GM23338 (cell line): ENCODE results near the gene CDC14B. TPM values are rescaled to one million over a fixed set of nuclear protein-coding genes. Genes with fewer than 3 reads are reported as not detected.

ENCODE experiments used
- ATAC-seq: fragments of 200-7000 bp; cut with Tn5 transposase; 3 replicates; pipeline ENCODE4 v1.9.1; 2020
- DNase-seq: peaks from one replicate; pipeline ENCODE4 v3.0.0-alpha.2; 2015; ENCODE audit warnings: low spot score
- H2AFZ ChIP-seq: fragments of 200-600 bp; sonication (generic); 2 replicates; pipeline ENCODE4 v1.8.0; 2016; ENCODE audit warnings: antibody characterized with exemption, mild to moderate bottlenecking, moderate library complexity
- H3F3A ChIP-seq: fragments of 200-600 bp; sonication (generic); replicated peaks from 2 replicates; pipeline ENCODE4 v1.8.0; 2017; ENCODE audit warnings: antibody characterized with exemption, mixed run types, low read depth
- H3K27ac ChIP-seq: fragments of 200-600 bp; sonication (generic); 2 replicates; pipeline ENCODE4 v1.6.1; 2016; ENCODE audit warnings: low read depth
- H3K27me3 ChIP-seq: fragments of 200-600 bp; sonication (generic); 2 replicates; pipeline ENCODE4 v1.8.0; 2016; ENCODE audit warnings: mild to moderate bottlenecking, mixed run types, moderate library complexity; ENCODE audit not compliant: insufficient read depth
- H3K36me3 ChIP-seq: fragments of 200-600 bp; sonication (generic); 2 replicates; pipeline ENCODE4 v1.8.0; 2016; ENCODE audit warnings: mild to moderate bottlenecking; ENCODE audit not compliant: insufficient read depth
- H3K4me1 ChIP-seq: fragments of 200-600 bp; sonication (generic); 2 replicates; pipeline ENCODE4 v1.8.0; 2016; ENCODE audit warnings: mild to moderate bottlenecking, moderate library complexity; ENCODE audit not compliant: insufficient read depth
- H3K4me2 ChIP-seq: fragments of 200-600 bp; sonication (generic); 2 replicates; pipeline ENCODE4 v1.7.1; 2017; ENCODE audit warnings: mixed run types
- H3K4me3 ChIP-seq: fragments of 200-600 bp; sonication (generic); 2 replicates; pipeline ENCODE4 v1.6.1; 2016; ENCODE audit warnings: mixed run types
- H3K79me2 ChIP-seq: fragments of 200-600 bp; sonication (generic); replicated peaks from 2 replicates; pipeline ENCODE4 v1.8.0; 2017; ENCODE audit warnings: mild to moderate bottlenecking; ENCODE audit not compliant: insufficient read depth
- H3K9me2 ChIP-seq: fragments of 200-600 bp; sonication (generic); 2 replicates; pipeline ENCODE4 v1.8.0; 2017; ENCODE audit not compliant: insufficient read depth
- H4K20me1 ChIP-seq: fragments of 200-600 bp; sonication (generic); replicated peaks from 2 replicates; pipeline ENCODE4 v1.8.0; 2017; ENCODE audit warnings: mild to moderate bottlenecking; ENCODE audit not compliant: insufficient read depth
- H3K27ac Mint-ChIP-seq: 2 replicates; pipeline ENCODE4 v1.8.0; 2020; ENCODE audit warnings: inconsistent platforms, mild to moderate bottlenecking, moderate library complexity, mixed read lengths
- H3K27me3 Mint-ChIP-seq: 3 replicates; pipeline ENCODE4 v1.8.0; 2022; ENCODE audit warnings: low read depth, mild to moderate bottlenecking, moderate library complexity, mixed read lengths, inconsistent platforms; ENCODE audit not compliant: insufficient read depth, poor library complexity
- H3K36me3 Mint-ChIP-seq: 3 replicates; pipeline ENCODE4 v1.8.0; 2021; ENCODE audit warnings: low read depth, mild to moderate bottlenecking, inconsistent platforms, moderate library complexity, mixed read lengths
- H3K4me1 Mint-ChIP-seq: 3 replicates; pipeline ENCODE4 v1.8.0; 2020; ENCODE audit warnings: mild to moderate bottlenecking, inconsistent platforms, mixed read lengths
- H3K4me3 Mint-ChIP-seq: 3 replicates; pipeline ENCODE4 v1.8.0; 2021; ENCODE audit warnings: moderate library complexity, mild to moderate bottlenecking, inconsistent platforms, mixed read lengths
- H3K9me3 Mint-ChIP-seq: 3 replicates; pipeline ENCODE4 v1.8.0; 2020; ENCODE audit warnings: moderate library complexity, mild to moderate bottlenecking, inconsistent platforms, mixed read lengths
- ETS1 ChIP-seq: IDR thresholded peaks from 2 replicates; pipeline ENCODE4 v1.6.1; 2016; ENCODE audit warnings: antibody characterized with exemption
- JUNB ChIP-seq: IDR thresholded peaks from one replicate; pipeline ENCODE4 v1.6.1; 2016; ENCODE audit warnings: antibody characterized with exemption; ENCODE audit not compliant: unreplicated experiment
- NANOG ChIP-seq: IDR thresholded peaks from 2 replicates; pipeline ENCODE4 v1.6.1; 2016; ENCODE audit warnings: antibody characterized with exemption, borderline replicate concordance
- POLR2AphosphoS5 ChIP-seq: IDR thresholded peaks from 2 replicates; pipeline ENCODE4 v1.6.1; 2016; ENCODE audit warnings: antibody characterized with exemption, low read depth
- STAT1 ChIP-seq: IDR thresholded peaks from one replicate; pipeline ENCODE4 v1.6.1; 2016; ENCODE audit warnings: antibody characterized with exemption; ENCODE audit not compliant: unreplicated experiment
- ZNF114 ChIP-seq: fragments of 250-450 bp; sonication (Bioruptor Pico); IDR thresholded peaks from 2 replicates; pipeline ENCODE4 v1.5.0; 2020; ENCODE audit warnings: mild to moderate bottlenecking, moderate library complexity
- polyA plus RNA-seq: library from polyadenylated mRNA; unstranded; fragments of >200 nt; fragmentation: Nextera tagmentation; extraction: Ambion mirVana; gene quantifications from 2 replicates; pipeline ENCODE4 v1.2.1, GENCODE V29; 2016
- total RNA-seq: library from RNA; depleted of rRNA; stranded (reverse); fragments of >200 nt; shearing (Covaris generic); gene quantifications from 2 replicates; pipeline ENCODE4 v1.2.3, GENCODE V29; 2014

Gene CDC14B
- total and polyA plus RNA-seq, 2 experiments from 2014 or later = 12.2 to 52.1 TPM

DNA sequence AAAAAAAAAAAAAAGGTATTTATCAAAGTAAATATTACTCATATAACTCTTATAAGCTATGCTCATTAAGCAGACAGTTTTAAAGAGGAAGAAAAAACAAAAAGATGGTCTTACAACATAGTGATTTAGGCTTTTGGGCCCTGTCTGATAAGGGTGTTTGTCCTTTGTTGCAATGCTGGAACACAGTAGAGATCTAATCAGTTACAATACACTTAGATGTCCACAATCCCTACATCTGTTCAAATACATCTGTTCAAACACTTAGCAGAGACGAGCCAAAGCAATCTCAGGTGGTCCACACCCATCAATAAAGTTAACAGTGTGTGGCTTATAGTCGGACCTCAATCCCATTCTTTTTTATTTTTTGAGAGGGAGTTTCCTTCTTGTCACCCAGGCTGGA lies 24.5 kb upstream of the CDC14B start:
- no peak for DNase-seq
- H3K9me3 Mint-ChIP-seq = no peaks in the 10 kb centered on the region

GRCh38 chr9:96641514-96641913 lies 21.9 kb upstream of the CDC14B start:
- Histone ChIP-seq H2AFZ (no peak overlapping the region), H3K4me1 (no peaks in the 10 kb centered on the region), H3K36me3 (no peaks in the 10 kb centered on the region), H3K27me3 (no peaks in the 10 kb centered on the region), H3K4me2 (no peak overlapping the region), H3K27ac (no peak overlapping the region), H3K79me2 (no peaks in the 10 kb centered on the region), H3F3A (no peaks in the 10 kb centered on the region), H3K4me3 (no peak overlapping the region), H4K20me1 (no peaks in the 10 kb centered on the region), H3K9me2 (no peaks in the 10 kb centered on the region)
- H3K27ac Mint-ChIP-seq = no peak overlapping the region
- TF ChIP-seq ZNF114 (CRISPR knock-in tag) = no peak
- no peak for TF ChIP-seq STAT1
- no peak for TF ChIP-seq NANOG
- H3K4me3 Mint-ChIP-seq = no peak overlapping the region
- H3K9me3 Mint-ChIP-seq = no peaks in the 10 kb centered on the region
- DNase-seq (no peak), ATAC-seq (no peak)
- H3K27me3 Mint-ChIP-seq = peaks cover 2% of the 10 kb centered on the region
- H3K36me3 Mint-ChIP-seq = peaks cover 17% of the 10 kb centered on the region
- H3K4me1 Mint-ChIP-seq = peaks cover 2% of the 10 kb centered on the region; the same call in 1 of the 3 replicates

More for the DNA sequence above, 24.5 kb upstream of the CDC14B start:
- Mint-ChIP-seq H3K27ac (no peak overlapping the region), H3K36me3 (peaks cover 18% of the 10 kb centered on the region), H3K27me3 (no peaks in the 10 kb centered on the region), H3K4me1 (no peaks in the 10 kb centered on the region), H3K4me3 (no peak overlapping the region)
- no peaks in the 10 kb centered on the region for H4K20me1 ChIP-seq
- H3K4me1 ChIP-seq = no peaks in the 10 kb centered on the region
- H2AFZ ChIP-seq = no peak overlapping the region
- H3K4me2 ChIP-seq = no peak overlapping the region
- TF ChIP-seq JUNB = no peak
- TF ChIP-seq ETS1 = no peak
- no peaks in the 10 kb centered on the region for H3K27me3 ChIP-seq
- H3K4me3 ChIP-seq = no peak overlapping the region
- H3K27ac ChIP-seq = no peak overlapping the region
- H3K79me2 ChIP-seq = no peaks in the 10 kb centered on the region
- no peaks in the 10 kb centered on the region for H3K36me3 ChIP-seq
- H3F3A ChIP-seq = no peaks in the 10 kb centered on the region
- H3K9me2 ChIP-seq = no peaks in the 10 kb centered on the region
- no peak for ATAC-seq

DNA sequence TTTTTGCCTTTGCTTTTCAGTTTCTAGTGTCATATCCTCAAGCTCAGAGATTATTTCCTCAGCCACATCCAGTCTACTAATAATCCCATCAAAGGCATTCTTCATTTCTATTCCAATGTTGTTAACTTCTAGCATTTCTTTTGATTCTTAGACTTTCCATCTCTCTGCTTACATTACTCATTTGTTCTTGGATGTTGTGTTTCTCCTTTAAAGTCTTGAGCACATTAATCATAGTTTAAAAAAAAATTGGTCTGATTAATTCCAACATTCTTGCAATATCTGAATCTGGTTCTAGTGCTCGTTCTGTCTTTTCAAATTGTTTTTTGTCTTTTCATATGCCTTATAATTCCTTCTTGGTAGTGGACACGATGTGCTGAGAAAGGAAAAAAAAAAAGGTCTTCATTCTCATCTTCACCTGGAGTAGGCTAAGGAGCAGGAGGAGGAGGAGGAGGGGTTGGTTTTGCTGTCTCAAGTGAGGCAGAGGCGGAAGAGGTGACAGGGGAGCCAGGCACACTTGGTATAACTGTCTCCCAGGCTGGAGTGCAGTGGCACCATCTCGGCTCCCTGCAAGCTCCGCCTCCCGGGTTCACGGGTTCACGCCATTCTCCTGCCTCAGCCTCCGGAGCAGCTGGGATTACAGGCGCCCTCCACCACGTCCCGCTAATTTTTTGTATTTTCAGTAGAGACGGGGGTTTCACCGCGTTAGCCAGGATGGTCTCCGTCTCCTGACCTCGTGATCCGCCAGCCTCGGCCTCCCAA lies 19.1 kb upstream of the CDC14B start:
- ATAC-seq (peak; percentile 62), DNase-seq (peak; percentile 43)
- Histone ChIP-seq H3K79me2 (no peaks in the 10 kb centered on the region), H3K27me3 (no peaks in the 10 kb centered on the region), H3K4me3 (no peak overlapping the region), H3K4me1 (no peaks in the 10 kb centered on the region), H2AFZ (no peak overlapping the region), H3K9me2 (no peaks in the 10 kb centered on the region), H3F3A (no peaks in the 10 kb centered on the region), H3K36me3 (no peaks in the 10 kb centered on the region), H4K20me1 (no peaks in the 10 kb centered on the region), H3K4me2 (no peak overlapping the region), H3K27ac (no peak overlapping the region)
- TF ChIP-seq POLR2AphosphoS5 = no peak
- Mint-ChIP-seq H3K27me3 (peaks cover 2% of the 10 kb centered on the region), H3K27ac (no peak overlapping the region), H3K4me1 (peaks cover 2% of the 10 kb centered on the region; the same call in 1 of the 3 replicates), H3K9me3 (no peaks in the 10 kb centered on the region), H3K4me3 (no peak overlapping the region), H3K36me3 (0 out of 3 replicates have a peak, but pooled peaks cover 3% of the 10 kb centered on the region)
